Ectodermal cell (in vitro differentiated cells): ENCODE measurements around the gene SERPINB13.

Source experiments
- H3K27ac ChIP-seq: 2 replicates; pipeline ENCODE4 v1.7.0; 2013; ENCODE audit warnings: mild to moderate bottlenecking, low read depth, low read length; ENCODE audit not compliant: insufficient read depth, poor library complexity, severe bottlenecking
- H3K27me3 ChIP-seq: 2 replicates; pipeline ENCODE4 v1.7.0; 2013; ENCODE audit warnings: mild to moderate bottlenecking, low read length; ENCODE audit not compliant: insufficient read depth, control insufficient read depth, poor library complexity, severe bottlenecking
- H3K36me3 ChIP-seq: one replicate; pipeline ENCODE4 v1.7.0; 2013; ENCODE audit warnings: low read length; ENCODE audit not compliant: control insufficient read depth, insufficient read depth
- H3K4me1 ChIP-seq: one replicate; pipeline ENCODE4 v1.7.0; 2013; ENCODE audit warnings: low read length; ENCODE audit not compliant: control insufficient read depth, insufficient read depth
- H3K4me3 ChIP-seq: 2 replicates; pipeline ENCODE4 v1.7.0; 2013; ENCODE audit warnings: low read depth, low read length, control low read depth; ENCODE audit not compliant: insufficient read depth
- H3K9me3 ChIP-seq: 2 replicates; pipeline ENCODE4 v1.7.0; 2013; ENCODE audit warnings: mild to moderate bottlenecking, low read length, moderate library complexity; ENCODE audit not compliant: control insufficient read depth
- WGBS, 2 experiments: methylation state at CpG; one replicate each; pipeline ENCODE4 v1.1.7; 2013; ENCODE audit warnings: missing lambda C conversion rate in 2 of 2; 5-methylcytosine and 5-hydroxymethylcytosine counted together

SERPINB13 gene

DNA sequence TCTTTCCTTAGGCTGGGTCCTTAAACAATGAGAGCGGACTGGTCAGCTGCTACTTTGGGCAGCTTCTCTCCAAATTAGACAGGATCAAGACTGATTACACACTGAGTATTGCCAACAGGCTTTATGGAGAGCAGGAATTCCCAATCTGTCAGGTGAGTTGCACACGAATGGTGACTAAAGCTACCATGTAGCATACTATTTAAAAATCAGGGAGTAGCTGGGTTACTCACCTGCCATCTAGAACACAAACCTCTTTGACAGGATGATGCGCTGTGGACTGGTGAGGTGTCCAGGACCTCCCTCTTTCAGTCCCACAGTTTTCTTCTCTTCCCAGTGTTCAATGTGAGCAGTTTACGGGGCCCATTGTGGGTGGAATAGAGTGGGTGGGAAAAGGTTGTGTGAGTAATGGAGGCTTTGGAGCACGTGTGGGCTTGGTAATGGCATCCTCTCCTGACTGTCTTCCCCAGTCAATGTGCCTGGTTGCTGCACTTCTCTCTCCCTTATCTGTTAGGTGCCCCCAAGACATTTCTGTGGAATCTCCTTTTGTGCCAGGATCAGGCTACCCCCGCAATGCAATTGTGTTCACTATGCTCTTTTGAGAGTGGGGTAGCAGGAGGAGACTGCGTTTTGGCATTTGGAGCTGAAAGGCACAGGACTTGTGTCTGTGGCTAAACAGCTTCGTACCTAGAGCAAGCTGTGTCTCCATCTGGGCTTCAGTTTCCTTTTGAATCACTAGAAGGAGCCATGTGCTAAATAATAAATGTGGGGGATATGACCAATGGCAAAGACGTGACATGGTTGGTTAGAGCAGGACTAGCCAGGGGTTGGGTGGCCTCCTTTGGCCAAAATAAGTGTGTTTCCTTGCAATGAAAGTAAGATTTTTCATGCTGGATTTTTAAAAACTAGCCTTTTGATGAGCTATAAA is 27.3 kb upstream of the SERPINB13 start:
- Histone ChIP-seq H3K36me3 (no peaks in the 10 kb centered on the region), H3K4me3 (no peak overlapping the region), H3K27ac (no peak overlapping the region), H3K27me3 (no peaks in the 10 kb centered on the region), H3K4me1 (no peaks in the 10 kb centered on the region), H3K9me3 (no peaks in the 10 kb centered on the region)
- WGBS, 2 experiments = 89 to 91% methylated on average over 8 to 9 of the region's 9 CpGs

DNA sequence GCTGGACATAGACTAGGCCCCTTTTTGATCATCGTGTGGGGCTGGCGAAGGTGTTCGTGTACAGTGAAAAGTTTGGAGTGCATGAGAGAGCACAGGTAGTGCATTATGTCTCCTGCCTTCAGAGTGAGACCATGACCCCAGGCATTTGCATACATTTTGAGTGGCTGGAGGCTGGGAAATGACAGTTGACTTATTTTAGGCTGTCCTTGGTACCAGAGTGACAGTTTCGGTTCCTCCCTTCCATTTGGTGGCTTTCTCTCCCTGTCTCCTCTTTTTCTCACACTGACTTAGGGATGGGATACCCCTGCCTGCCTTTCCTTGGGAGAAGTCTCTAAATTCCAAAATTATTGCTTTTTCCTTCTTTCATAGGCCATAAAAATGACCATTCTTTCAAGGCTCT is 24.9 kb upstream of the SERPINB13 start:
- Histone ChIP-seq H3K27me3 (no peaks in the 10 kb centered on the region), H3K4me1 (no peaks in the 10 kb centered on the region), H3K9me3 (no peaks in the 10 kb centered on the region), H3K36me3 (no peaks in the 10 kb centered on the region), H3K4me3 (no peak overlapping the region), H3K27ac (no peak overlapping the region)
- WGBS, 2 experiments = 93 to 96% methylated on average over 4 of the region's 4 CpGs

- Histone ChIP-seq H3K4me3 (no peak overlapping the region), H3K4me1 (no peaks in the 10 kb centered on the region), H3K9me3 (no peaks in the 10 kb centered on the region), H3K27me3 (no peaks in the 10 kb centered on the region), H3K27ac (no peak overlapping the region), H3K36me3 (no peaks in the 10 kb centered on the region)
- 92 to 97% methylated on average over 4 of the region's 4 CpGs for WGBS, 2 experiments
Observed at GRCh38 chr18:63564021-63564420, 23.1 kb upstream of the SERPINB13 start.

DNA sequence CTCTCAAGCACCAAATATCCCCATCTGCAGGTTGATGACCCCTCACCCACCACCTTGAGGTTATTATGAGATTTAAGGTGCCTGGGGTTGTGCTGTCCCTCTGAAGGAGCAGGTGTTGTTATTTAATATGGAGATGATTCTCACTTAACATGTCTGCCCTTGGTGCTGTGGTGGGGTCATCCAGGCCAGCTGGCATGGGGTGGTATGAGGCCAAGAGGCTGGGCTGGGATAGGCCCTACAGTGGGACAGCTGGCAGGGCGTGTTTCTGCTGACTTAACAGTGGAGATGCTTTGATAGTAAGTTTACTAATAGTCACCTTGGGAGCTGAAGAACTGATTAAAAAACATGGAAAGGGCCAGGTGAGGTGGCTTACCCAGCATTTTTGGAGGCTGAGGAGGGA is 22.6 kb upstream of the SERPINB13 start:
- no peaks in the 10 kb centered on the region for H3K4me1 ChIP-seq
- H3K27ac ChIP-seq = no peak overlapping the region
- H3K9me3 ChIP-seq = no peaks in the 10 kb centered on the region
- H3K4me3 ChIP-seq = no peak overlapping the region
- H3K27me3 ChIP-seq = no peaks in the 10 kb centered on the region
- H3K36me3 ChIP-seq = no peaks in the 10 kb centered on the region
- WGBS, 2 experiments = 90 to 93% methylated on average over 1 of the region's 1 CpG

- H3K27me3 ChIP-seq = no peaks in the 10 kb centered on the region
- H3K36me3 ChIP-seq = no peaks in the 10 kb centered on the region
- H3K4me3 ChIP-seq = no peak overlapping the region
- H3K27ac ChIP-seq = no peak overlapping the region
- no peaks in the 10 kb centered on the region for H3K9me3 ChIP-seq
- 92 to 95% methylated on average over 5 of the region's 5 CpGs for WGBS, 2 experiments
- H3K4me1 ChIP-seq = no peaks in the 10 kb centered on the region
Observed at GRCh38 chr18:63567276-63567675, 19.9 kb upstream of the SERPINB13 start.

DNA sequence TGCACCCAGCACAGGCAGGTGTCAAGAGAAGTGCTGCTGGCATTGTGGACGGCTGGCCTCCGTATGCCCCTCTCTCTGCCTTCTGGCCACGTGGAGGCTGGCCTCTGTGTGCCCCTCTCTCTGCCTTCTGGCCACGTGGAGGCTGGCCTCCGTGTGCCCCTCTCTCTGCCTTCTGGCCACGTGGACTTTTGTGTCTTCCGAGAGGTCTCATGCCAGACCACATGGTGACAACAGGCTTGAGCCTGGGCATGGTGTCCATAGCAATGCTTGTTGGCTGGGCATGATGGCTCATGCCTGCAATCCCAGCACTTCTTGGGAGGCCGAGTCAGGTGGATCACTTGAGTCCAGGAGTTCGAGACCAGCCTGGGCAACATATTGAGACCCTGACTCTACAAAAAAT is 19.3 kb upstream of the SERPINB13 start:
- no peaks in the 10 kb centered on the region for H3K9me3 ChIP-seq
- no peaks in the 10 kb centered on the region for H3K27me3 ChIP-seq
- H3K4me3 ChIP-seq = no peak overlapping the region
- no peak overlapping the region for H3K27ac ChIP-seq
- H3K36me3 ChIP-seq = no peaks in the 10 kb centered on the region
- 75 to 77% methylated on average over 9 of the region's 9 CpGs for WGBS, 2 experiments
- H3K4me1 ChIP-seq = no peaks in the 10 kb centered on the region

DNA sequence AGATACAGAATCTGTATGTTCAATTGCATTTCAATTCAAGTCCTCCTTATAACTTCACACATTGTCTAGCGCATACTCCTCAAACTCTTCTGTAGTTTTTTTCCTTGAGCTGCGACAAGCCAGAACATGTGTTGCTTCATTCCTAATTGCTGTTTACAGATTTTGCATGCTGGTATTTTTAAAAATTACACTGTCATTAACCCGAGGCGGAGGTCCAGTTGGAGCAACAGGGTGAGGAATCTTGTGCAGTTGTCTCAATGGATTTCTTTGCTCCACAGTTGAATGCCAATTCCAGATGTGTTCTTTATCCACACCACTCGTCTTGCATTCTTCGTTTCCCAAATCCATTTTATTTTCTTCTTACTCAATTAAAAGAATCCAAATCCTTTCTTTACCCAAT is 16.4 kb upstream of the SERPINB13 start:
- Histone ChIP-seq H3K9me3 (no peaks in the 10 kb centered on the region), H3K27me3 (no peaks in the 10 kb centered on the region), H3K36me3 (no peaks in the 10 kb centered on the region), H3K27ac (no peak overlapping the region), H3K4me3 (no peak overlapping the region), H3K4me1 (no peaks in the 10 kb centered on the region)
- 92 to 94% methylated on average over 6 of the region's 6 CpGs for WGBS, 2 experiments

DNA sequence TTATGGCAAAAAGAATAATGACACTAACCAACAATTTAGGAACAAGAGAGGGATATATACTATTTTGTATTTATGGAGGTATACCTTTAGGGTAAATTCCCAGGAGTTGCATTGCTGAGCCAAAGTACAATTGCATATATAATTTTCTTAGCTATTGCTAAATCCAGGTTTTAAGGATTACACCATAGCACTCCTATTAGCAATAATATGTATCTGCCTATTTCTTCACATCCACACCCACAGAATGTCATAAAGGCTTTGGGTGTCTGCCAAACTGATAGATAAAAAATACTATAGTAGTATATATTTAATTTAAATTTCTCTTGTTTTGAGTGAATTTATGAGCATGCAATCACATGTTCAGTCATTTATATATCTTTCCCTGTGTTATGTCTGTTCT is 11.5 kb upstream of the SERPINB13 start:
- Histone ChIP-seq H3K4me1 (no peaks in the 10 kb centered on the region), H3K27me3 (no peaks in the 10 kb centered on the region), H3K9me3 (no peaks in the 10 kb centered on the region), H3K36me3 (no peaks in the 10 kb centered on the region), H3K27ac (no peak overlapping the region), H3K4me3 (no peak overlapping the region)

DNA sequence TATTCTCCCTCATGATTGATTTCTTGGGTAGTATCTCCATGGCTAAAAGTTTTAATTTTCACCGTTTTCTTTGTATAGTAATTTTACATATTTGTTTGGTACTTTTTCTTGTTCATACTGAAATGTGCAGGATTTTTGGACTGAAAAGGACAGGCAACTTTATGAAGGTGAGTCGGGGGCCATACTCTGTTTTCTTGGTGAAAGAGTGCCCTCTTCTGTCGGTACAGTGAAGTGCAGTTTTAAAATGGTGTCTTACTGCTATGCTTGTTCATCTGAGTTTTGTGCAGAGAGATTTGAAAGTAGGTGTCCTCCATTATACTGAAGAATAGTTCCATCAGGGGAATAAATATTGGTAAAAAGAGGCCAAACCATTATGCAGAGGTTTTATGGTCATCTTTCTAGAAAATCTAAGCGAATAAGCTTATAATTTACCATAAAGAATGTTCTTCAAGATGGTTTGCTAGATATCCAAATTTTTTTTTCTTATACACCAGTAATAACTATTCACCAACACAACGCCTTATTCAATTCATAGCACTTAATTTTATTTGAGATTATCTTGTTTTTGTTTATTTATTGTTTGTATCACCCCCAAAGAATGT is 8.7 kb upstream of the SERPINB13 start:
- Histone ChIP-seq H3K27me3 (no peaks in the 10 kb centered on the region), H3K9me3 (no peaks in the 10 kb centered on the region), H3K4me3 (no peak overlapping the region), H3K4me1 (no peaks in the 10 kb centered on the region), H3K36me3 (no peaks in the 10 kb centered on the region), H3K27ac (no peak overlapping the region)
- WGBS, 2 experiments = 5 to 14% methylated on average over 2 to 3 of the region's 5 CpGs

DNA sequence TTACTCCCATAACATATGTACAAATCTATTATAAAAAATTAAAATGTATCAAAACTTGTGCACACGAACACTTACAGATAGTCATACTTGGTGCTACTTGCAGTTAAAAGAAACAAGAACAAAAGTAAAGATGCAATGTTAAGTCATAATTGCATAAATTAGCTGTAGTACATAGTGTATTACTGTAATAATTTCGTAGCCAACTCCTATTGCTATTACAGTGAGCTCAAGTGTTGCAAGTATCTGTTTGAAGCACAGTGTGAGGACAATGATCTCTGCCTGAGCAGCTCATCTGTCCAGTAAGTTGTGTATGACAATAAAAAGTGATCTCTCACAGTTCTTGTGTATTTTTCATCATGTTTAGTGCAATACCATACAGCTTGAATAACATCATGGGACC is 7.5 kb upstream of the SERPINB13 start:
- no peaks in the 10 kb centered on the region for H3K4me1 ChIP-seq
- no peaks in the 10 kb centered on the region for H3K36me3 ChIP-seq
- H3K9me3 ChIP-seq = no peaks in the 10 kb centered on the region
- H3K27ac ChIP-seq = no peak overlapping the region
- H3K27me3 ChIP-seq = no peaks in the 10 kb centered on the region
- WGBS, 2 experiments = 0 to 50% methylated on average over 1 to 2 of the region's 2 CpGs
- H3K4me3 ChIP-seq = no peak overlapping the region
